HG03025 (cell line): ENCODE data around the gene SIPA1L3.
"Not testable (repeated sequence)": the region's sequence is repeated elsewhere in the genome, so short reads cannot be mapped to it uniquely, and the experiment has no call there.

ENCODE experiments used
- ATAC-seq: cut with Tn5 transposase; IDR thresholded peaks from one replicate; pipeline ENCODE4 v1.9.1; 2021; ENCODE audit warnings: mild to moderate bottlenecking, moderate library complexity; ENCODE audit not compliant: unreplicated experiment, low FRiP score

Gene SIPA1L3

DNA sequence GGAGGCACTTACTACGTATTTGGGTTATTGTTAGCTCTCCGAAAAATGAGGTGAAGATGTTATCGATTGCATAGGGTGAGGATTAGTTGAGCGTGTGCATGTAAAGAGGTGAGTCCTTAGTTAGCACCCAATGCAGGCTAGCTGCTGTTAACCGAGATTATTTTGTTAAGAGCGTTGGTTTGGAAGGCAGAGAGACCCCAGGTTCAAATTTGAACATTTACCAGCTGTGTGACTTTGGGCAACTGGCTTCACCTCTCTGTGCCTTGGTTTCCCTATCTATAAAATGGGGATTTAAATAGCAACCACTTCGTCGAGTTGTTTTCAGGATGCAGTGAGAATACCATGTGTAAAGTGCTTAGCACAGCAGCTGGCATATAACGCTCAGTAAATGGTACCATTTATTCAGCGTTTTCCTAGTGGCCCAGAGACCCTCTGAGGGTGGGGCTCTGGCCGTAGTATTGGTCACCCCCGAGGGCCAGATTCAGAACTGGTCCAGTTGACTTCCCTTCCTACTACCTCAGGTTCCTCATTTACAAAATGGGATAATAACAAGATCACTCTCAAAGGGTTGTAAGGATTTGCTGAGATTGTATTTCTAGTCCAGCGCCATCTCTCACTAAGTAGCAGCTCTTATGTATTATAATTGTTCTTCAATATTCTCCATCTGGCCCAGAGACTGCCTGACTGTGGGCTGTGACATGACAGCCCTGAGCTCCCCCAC, 887 bp downstream of the SIPA1L3 start:
- no peak for ATAC-seq

DNA sequence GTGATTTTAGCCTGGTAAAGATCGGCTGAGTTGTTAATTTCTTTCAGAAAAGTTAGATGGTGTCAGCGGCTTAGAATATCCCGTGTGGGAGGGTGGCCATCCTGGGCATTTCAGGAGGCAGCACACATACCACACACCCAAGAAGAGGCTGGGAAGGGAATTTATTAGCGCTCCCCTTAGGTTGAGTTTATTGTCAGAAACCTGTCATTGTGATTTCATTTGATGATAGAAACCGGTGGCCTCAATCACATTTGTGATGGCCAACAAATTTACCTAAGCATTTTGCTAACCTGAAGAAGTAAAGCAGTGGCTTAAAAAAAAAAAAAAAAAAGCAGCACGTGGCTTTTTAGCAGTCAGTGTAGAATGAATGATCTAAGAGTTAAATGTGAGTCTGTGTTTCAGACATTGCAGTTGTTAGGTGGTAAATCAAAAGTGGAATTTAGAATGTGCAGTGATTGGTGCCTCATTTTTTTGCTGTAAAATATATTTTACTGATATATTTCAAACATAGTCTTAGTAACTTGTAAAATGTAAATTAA, 2.7 kb downstream of the SIPA1L3 start:
- ATAC-seq = no peak

DNA sequence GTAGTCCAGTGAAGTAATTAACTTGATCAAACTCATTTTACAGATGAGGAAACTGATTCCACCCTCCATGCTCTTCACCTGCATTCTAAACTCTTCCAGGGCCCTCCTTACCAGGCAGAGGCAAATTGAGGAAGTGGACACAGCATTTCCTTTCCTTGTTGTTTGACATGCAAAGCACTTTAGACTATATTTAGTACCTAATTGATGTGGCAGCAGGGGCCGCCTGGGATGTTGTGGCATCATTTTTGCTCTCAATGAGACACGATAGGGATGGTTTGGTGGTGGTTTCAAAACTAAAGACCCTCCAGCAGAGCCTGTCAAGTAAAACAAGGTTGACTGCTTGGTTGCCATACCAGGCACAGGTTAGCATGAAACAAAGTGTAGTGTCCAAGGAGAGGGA, 7.9 kb downstream of the SIPA1L3 start:
- no peak for ATAC-seq

DNA sequence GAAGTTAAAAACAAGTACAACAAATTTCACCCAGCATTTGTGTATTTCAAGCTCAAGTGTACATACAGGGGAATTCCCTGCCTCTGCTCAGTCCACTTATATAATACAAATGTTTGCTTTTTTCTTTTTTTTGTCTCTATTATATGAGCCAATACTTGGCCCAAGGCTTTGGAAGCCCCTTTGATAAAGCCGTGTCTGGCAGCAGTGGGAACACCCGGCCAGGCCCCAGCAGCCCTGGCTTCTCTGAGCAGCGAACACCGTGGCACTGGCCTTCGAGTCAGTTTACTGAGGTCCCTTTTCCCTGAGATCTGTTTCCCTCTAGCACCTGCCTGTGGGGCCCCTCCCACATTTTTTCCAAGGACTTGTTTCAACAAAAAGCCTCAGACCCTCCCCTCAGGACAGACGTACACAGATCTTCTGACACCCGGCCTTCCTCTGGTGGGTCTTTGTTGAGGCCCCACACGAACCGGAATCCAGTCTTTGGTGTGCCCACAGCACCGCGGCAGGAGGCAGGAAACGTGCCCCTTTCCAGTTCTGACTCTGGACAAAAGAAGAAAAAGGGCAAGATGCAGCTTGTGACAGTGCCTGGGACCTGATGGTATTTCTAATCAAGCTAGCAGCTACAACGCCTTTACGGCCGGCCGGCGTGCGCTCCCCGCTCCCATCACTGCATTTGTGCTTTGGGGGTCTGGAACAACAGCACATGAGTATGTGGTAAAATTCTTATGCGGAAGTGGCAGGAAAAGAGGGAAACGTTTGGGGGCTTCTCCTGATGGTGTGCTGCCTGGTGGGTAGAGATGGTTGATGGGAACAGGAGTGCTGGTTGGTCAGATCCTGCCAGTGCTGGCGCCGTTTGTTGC, 13.8 kb downstream of the SIPA1L3 start:
- ATAC-seq = no peak

DNA sequence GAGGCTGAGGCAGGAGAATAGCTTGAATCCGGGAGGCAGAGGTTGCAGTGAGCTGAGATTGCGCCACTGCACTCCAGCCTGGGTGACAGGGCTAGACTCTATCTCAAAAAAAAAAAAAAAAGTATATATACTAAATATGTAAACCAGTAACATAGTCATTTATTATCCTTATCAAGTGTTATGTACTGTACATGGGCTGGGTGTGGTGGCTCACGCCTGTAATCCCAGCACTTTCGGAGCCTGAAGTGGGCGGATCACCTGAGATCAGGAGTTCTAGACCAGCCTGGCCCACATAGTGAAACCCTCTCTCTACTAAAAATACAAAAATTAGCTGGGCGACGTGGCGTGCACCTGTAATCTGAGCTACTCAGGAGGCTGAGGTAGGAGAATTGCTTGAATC, 17.6 kb downstream of the SIPA1L3 start:
- ATAC-seq = not testable (repeated sequence)

DNA sequence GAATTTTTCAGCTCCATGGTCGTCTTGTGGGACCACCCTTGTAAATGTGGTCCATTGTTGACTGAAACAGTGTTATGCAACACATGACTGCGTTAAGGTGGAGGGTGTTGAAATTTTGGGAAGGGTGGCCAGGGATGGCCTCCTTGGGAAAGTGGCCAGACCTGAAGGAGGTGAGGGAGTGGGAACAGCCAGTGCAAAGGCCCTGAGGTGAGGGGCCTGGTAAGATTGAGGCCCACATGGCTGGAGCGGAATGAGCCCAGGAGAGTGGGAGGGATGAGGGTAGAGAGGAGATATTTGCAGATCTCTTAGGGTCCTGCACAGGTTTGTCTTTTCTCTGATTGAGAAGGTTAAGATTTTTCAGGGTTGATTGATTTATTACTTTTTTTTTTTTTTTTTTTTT, 18.2 kb downstream of the SIPA1L3 start:
- ATAC-seq = no peak

DNA sequence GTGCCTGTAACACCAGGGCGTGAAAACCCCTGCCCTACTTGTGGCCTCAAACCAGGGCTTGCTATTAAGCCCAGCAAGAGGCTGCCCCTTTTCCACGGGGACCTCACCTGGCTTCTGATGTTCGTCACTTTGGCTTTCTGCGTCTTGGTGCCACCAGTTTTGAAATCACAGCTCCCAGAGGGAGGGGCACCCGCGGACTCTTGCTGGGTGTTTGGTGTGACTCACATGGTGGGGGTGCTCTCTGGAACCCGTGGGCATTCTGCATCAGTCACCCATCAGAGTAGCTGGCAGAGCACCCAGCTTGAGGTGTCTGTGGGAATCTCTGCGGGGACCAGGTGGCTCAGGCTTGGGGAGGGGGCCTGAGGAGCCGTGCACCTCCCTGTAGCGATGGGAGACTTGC, 19.2 kb downstream of the SIPA1L3 start:
- no peak for ATAC-seq

DNA sequence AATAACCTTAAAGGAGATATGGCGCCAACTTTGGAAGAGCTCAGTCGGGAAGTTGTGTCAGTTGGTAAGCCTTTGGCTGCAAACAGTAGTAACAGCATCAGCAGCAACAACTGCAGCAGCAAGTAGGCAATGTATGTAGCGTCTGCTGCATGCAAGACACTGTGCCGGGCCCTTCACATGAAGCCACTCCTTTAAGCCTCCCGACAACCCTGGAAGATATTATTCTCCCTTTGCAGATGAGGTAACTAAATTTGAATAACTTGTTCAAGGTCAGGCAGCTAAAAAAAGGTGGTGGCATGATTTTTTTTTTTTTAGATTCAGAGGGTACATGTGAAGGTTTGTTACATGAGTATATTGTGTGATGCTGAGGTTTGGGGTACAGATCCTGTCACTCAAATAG, 19.7 kb downstream of the SIPA1L3 start:
- no peak for ATAC-seq

DNA sequence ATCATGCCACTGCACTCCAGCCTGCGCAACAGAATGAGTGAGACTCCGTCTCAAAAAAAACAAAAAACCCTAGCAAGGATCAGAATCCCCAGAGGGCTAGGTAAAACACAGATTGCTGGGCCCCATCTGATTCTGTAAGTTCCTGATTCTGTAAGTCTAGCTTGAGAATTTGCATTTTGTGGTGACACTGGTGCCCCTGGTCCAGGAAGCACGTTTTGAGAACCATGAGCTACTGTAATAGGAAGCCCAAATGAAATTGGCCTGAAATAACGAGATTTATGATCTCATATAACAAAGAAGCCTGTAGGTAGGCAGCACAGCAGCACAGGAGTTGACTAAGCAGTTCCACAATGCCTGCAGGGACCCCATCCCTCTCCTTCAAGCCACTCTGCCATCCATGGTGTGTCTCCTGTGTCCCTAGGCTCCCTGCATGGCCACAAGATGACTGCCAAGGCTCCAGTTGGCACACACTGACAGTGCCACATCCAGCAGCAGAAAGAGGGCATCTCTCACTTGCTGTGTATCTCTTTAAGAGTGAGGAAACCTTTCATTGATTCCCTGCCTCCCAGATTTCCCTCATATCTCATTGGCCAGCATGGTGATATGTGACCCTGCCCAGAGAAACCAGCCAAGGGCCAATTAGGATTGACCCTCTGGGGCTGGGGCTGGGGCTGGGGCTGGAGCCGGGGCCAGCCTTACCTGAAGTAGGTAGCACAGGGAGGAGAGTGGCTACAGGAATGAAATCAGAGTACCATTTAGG, 21.7 kb downstream of the SIPA1L3 start:
- no peak for ATAC-seq

DNA sequence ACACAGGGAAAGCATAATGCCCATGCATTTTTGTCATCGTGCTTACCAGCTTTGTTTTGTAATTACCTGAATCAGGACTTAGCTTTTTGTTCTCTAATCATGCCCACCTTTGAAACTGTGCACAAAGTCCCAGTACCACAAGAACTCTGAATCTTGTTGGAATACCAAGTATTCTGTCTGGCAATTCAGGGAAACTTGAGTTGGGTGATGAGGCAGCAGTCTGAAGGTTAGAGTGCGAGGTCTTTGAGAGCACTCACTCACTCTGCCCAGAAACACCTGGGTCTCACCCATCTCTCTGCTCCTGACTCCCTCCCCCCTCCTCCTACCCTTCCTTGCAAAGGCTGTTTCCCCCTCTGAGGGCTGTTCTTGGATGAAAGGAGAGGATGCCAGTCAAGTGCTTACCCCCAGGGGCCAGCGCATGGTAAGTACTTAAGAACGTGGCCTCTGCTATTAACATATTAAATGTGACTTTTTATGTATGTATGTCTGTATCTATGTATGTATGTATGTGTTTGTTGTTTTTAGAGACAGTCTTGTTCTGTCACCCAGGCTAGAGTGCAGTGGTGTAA, 22.4 kb downstream of the SIPA1L3 start:
- no peak for ATAC-seq

DNA sequence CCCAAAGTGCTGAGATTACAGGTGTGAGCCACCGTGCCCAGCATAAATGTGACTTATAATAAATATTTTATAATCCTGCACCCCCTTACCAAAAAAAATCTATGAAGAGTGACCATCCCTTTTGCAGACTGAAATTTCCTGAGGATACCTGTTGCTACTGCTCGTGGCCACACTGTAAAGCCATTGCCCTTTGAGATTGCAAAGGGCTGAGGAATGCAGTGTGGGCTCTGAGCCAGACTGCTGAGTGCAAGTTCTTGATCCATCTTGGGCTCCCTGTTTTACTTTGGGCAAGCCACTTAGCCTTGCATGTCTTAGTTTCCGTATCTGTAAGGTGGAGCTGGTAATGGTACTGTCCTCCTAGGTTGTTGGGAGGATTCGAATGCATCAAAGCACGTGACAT, 23.4 kb downstream of the SIPA1L3 start:
- ATAC-seq = no peak

DNA sequence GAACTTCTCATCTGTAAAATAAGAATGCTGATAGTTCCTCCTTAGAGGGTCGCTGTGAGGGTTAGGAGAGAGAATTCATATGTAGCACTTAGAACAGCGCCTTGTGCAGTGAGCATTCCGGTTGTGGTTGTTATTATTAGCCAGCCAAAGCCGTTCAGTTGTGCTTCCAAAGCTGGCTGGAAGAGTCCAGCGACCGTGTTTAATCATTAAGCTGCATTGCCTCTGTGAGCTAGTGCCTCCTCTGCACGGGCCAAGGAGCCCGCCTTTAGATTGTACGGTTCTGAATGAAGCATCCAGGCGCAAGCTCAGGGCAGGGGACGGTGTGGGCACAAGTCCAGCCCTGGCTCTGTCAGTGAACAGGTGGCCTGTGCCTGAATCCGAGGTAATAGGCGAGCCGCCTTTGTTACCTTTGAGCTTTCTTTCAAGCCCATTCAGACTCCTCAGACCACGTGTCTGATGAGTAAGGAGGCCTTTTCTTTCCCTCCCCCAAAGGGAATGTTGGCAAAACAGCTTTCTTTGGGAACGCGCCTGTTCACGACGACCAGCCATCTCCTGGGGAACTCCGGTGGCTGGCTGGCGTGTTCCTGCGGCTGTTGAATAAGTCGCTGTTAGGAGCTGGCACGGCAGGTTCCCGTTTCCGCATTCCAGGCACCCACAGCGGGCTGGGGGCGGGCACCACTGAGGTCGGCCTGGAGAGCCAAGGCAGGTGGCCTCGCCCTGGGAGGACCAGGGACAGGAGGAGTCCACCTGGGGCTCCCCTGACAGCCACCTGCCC, 25.1 kb downstream of the SIPA1L3 start:
- ATAC-seq = no peak

DNA sequence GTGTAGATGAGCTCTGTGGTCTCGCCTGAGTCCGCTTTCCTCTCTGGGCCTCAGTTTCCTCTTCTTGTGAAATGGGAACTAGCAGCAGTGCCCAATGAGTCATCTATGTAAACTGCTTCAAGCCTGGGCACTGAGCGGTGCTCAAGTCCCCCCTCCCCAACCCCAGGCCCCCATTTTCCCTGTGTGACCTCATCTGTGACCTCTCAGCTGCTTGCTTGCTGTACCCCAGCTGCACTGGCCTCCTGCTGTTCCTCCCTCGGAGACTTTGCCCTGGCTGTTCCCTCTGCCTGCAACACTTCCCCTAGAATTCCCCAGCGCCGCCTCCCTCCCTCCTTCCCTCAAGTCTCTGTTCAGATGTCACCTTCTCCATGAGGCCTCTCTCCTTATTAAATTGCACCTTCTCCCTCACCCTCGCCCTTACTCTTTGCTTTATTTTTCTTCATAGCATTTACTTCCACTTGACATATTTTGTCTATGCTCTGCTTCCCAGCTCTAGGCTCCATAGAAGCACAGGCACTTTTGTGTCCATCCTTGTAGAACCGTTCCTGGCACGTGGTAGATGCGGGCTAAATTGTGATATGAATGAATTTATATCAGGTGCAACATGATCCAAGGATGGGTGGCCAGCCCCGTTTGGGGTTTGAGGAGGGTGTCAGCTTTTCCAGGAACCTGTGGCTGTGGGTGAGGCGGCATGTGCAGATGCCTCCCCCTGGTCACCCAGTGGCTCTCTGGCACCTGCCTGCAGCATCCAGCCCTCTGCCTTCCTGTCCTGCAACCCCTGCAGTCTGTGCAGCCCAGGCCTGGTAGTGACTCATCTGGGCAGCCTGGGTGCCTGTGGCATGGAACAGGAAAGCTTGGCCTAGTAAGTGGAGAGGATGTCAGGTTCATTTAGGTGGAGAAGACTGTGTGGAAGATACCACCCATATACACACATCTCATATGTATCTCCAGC, 26.3 kb downstream of the SIPA1L3 start:
- no peak for ATAC-seq

DNA sequence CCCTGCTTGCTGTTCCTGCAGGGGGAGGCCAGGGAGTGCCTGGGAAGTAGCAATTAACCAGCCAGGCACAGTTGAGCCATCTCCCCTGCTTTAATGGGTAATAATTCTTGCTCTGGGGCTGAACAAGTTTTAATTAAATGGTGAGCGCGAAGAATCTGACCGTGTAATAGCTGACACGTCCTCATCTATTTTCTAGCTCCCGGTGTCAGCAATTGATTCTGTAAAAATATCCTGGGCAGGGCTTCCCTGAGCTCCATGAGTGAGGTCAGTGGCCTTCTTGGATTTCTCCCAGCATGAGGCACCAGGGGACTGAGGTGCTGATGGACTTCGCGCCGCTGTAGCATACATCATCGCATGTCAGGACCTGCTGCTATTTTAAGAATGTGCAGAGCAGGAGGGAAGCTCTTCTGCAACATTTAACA, 26.9 kb downstream of the SIPA1L3 start:
- no peak for ATAC-seq

DNA sequence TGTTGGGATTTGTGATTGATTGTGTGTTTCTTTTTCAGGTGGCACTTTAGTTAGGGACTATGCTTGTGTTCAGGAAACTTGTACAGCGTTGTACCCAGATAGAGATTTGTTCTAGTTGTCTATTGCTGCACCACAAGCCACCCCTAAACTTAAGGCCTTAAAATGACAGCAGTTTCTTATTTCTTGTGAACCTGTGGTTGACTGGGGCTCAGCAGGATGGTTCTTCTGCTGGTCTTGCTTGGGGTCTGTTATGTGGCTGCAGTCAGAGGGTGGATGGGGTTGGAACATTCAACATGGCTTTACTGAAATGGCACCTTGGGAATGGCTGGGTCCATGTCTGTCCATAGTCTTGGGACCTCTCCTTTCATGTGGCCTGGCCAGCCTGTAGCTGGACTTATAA, 28.3 kb downstream of the SIPA1L3 start:
- no peak for ATAC-seq

DNA sequence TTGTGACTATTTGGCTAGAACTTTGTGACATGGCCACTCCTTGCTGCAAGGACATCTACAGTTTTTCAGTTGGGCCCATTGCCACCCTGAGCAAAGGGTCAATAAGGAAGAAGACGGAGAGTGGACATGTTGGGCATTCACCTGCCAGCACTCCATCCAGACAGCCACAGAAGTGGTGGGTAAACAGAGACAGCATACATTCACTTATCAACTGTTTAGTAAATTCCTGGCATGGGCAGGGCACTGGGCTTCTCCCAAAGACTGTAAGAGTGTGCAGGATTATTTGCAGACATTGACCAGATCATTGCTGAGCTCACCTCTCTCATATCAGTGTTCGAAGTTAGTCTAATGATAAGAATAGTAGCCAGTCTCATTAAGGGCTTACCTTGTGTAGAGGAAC, 29.2 kb downstream of the SIPA1L3 start:
- ATAC-seq = no peak

DNA sequence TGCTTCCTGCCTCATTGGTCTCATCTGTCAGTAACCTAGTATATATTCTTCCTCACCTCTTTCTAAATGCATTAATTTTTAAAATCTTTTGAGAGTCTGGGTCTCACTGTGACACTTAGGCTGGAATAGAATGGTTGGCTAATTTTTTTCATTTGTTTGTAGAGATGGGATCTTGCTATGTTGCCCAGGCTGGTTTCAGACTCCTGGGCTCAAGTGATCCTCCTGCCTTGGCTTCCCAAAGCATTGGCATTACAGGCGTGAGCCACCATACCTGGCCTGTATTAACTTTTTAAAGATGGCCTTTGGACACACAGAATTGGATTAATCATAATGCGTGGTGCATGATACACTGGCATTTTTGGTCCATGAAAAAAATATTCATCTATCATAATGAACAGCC, 29.9 kb downstream of the SIPA1L3 start:
- no peak for ATAC-seq

DNA sequence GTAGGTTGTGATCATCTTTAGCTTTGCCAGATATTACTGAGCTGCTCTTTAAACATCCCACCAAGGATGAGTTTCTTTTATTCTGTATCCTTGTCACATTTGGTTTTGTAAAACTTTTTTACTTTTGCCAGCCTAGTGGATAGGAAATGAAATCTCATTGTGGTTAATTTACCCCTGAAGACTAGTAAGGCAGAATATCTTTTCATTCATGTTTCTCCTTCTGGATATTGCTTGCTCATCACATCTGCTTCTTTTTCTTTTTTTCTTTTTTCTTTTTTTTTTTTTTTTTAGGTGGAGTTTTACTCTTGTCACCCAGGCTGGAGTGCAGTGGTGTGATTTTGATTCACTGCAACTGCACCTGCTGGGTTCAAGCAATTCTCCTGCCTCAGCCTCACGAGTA, 31.3 kb downstream of the SIPA1L3 start:
- no peak for ATAC-seq
